Urinary bladder (tissue), 4 donors: ENCODE measurements around the gene KRT27. TPM values are rescaled to one million over a fixed set of nuclear protein-coding genes. Genes with fewer than 3 reads are reported as not detected.
A peak's percentile ranks its signal among the peaks of the same experiment; 100 is the strongest.

Experiments
- DNase-seq: peaks from one replicate; pipeline ENCODE4 v3.0.0-alpha.2; 2015; ENCODE audit errors: extremely low spot score
- H3K27ac ChIP-seq: one replicate; pipeline ENCODE4 v1.5.1; 2013; ENCODE audit warnings: low read depth, mild to moderate bottlenecking, moderate library complexity
- H3K36me3 ChIP-seq: one replicate; pipeline ENCODE4 v1.6.1; 2013; ENCODE audit warnings: mild to moderate bottlenecking, moderate library complexity; ENCODE audit not compliant: insufficient read depth
- H3K4me1 ChIP-seq: one replicate; pipeline ENCODE4 v1.6.1; 2013; ENCODE audit warnings: mild to moderate bottlenecking, moderate library complexity; ENCODE audit not compliant: insufficient read depth
- H3K4me3 ChIP-seq: one replicate; pipeline ENCODE4 v1.5.1; 2013; ENCODE audit warnings: low read depth, low read length
- whole genome bisulfite sequencing: extraction: QIAGEN DNeasy Blood & Tissue Kit; methylation state at CpG from one replicate; pipeline ENCODE4 v1.1.7; 2013; 5-methylcytosine and 5-hydroxymethylcytosine counted together
- polyA plus RNA-seq: library from polyadenylated mRNA; stranded (reverse); fragments of 200-250 nt; gene quantifications from one replicate; pipeline ENCODE4 v1.2.3, GENCODE V29; 2013
- total RNA-seq: library from RNA; depleted of rRNA; stranded (reverse); fragments of >200 nt; gene quantifications from one replicate; pipeline ENCODE4 v1.2.3, GENCODE V29; 2014
- donor health status: healthy with polysubstance abuse.
- donor health status: healthy.

The KRT27 gene
- total and polyA plus RNA-seq, 2 donors, result not detected

GRCh38 chr17:40795019-40795667 is 12.8 kb upstream of the KRT27 start:
- no peak overlapping the region for H3K27ac ChIP-seq
- H3K4me3 ChIP-seq, result no peak overlapping the region
- no peak for DNase-seq
- no peaks in the 10 kb centered on the region for H3K36me3 ChIP-seq
- H3K4me1 ChIP-seq, result no peaks in the 10 kb centered on the region
- WGBS, result 75% methylated on average over 10 of the region's 10 CpGs

- 87% methylated on average over 2 of the region's 2 CpGs for WGBS
These were observed 12.1 kb upstream of the KRT27 start for GRCh38 chr17:40794466-40794865.

GRCh38 chr17:40793832-40794231 is 11.5 kb upstream of the KRT27 start:
- no peak overlapping the region for H3K4me3 ChIP-seq
- H3K36me3 ChIP-seq, result no peaks in the 10 kb centered on the region
- no peak overlapping the region for H3K27ac ChIP-seq
- WGBS, result 46% methylated on average over 10 of the region's 10 CpGs
- H3K4me1 ChIP-seq, result no peaks in the 10 kb centered on the region
- DNase-seq, result no peak

More at GRCh38 chr17:40794466-40794865, 12.1 kb upstream of the KRT27 start:
- DNase-seq, result no peak
- H3K4me3 ChIP-seq, result no peak overlapping the region
- no peaks in the 10 kb centered on the region for H3K36me3 ChIP-seq
- H3K4me1 ChIP-seq, result no peaks in the 10 kb centered on the region
- H3K27ac ChIP-seq, result no peak overlapping the region

- 22% methylated on average over 6 of the region's 6 CpGs for WGBS
- Histone ChIP-seq H3K4me3 (no peak overlapping the region), H3K36me3 (no peaks in the 10 kb centered on the region), H3K27ac (no peak overlapping the region), H3K4me1 (no peaks in the 10 kb centered on the region)
- no peak for DNase-seq
These were observed 9.6 kb upstream of the KRT27 start for GRCh38 chr17:40791787-40792436.

- WGBS, result 65% methylated on average over 1 of the region's 1 CpG
- Histone ChIP-seq H3K4me1 (no peaks in the 10 kb centered on the region), H3K4me3 (no peak overlapping the region), H3K36me3 (no peaks in the 10 kb centered on the region), H3K27ac (no peak overlapping the region)
- no peak for DNase-seq
These were observed 8.8 kb upstream of the KRT27 start for GRCh38 chr17:40791111-40791510.

- H3K36me3 ChIP-seq, result no peaks in the 10 kb centered on the region
- H3K4me3 ChIP-seq, result peak overlapping the region; percentile 2
- 29% methylated on average over 37 of the region's 37 CpGs for WGBS
- DNase-seq, result no peak
- no peaks in the 10 kb centered on the region for H3K4me1 ChIP-seq
- H3K27ac ChIP-seq, result no peak overlapping the region
These were observed 3.0 kb downstream of the KRT27 start for GRCh38 chr17:40779181-40779909.

- Histone ChIP-seq H3K4me1 (no peaks in the 10 kb centered on the region), H3K4me3 (no peak overlapping the region), H3K36me3 (no peaks in the 10 kb centered on the region), H3K27ac (no peak overlapping the region)
- WGBS, result 70% methylated on average over 5 of the region's 5 CpGs
- no peak for DNase-seq
These were observed 3.9 kb downstream of the KRT27 start for GRCh38 chr17:40778461-40778860.

- Histone ChIP-seq H3K36me3 (no peaks in the 10 kb centered on the region), H3K4me1 (no peaks in the 10 kb centered on the region), H3K27ac (no peak overlapping the region), H3K4me3 (no peak overlapping the region)
- WGBS, result 84% methylated on average over 3 of the region's 3 CpGs
- DNase-seq, result no peak
These were observed 4.4 kb downstream of the KRT27 start for GRCh38 chr17:40777971-40778370.

GRCh38 chr17:40777459-40777858 is 4.9 kb downstream of the KRT27 start:
- no peaks in the 10 kb centered on the region for H3K36me3 ChIP-seq
- no peaks in the 10 kb centered on the region for H3K4me1 ChIP-seq
- no peak overlapping the region for H3K27ac ChIP-seq
- DNase-seq, result no peak
- WGBS, result 58% methylated on average over 7 of the region's 7 CpGs
- no peak overlapping the region for H3K4me3 ChIP-seq

GRCh38 chr17:40775945-40776344 is 6.4 kb downstream of the KRT27 start:
- DNase-seq, result no peak
- WGBS, result 49% methylated on average over 4 of the region's 4 CpGs
- no peaks in the 10 kb centered on the region for H3K4me1 ChIP-seq
- H3K4me3 ChIP-seq, result no peak overlapping the region
- H3K36me3 ChIP-seq, result no peaks in the 10 kb centered on the region
- H3K27ac ChIP-seq, result no peak overlapping the region

GRCh38 chr17:40772101-40772500 is 10.2 kb downstream of the KRT27 start, which contains the start of gene KRT26:
KRT26 (minus strand) TSS chr17:40772201; CDS start chr17:40772113, 88 bp downstream.
- Histone ChIP-seq H3K4me3 (no peak within 1 kb of the TSS), H3K27ac (no peak within 1 kb of the TSS), H3K4me1 (no peaks in the 10 kb centered on the region), H3K36me3 (no peaks in the 10 kb centered on the region)
- DNase-seq, result no peak
- 89% methylated on average over 3 of the region's 3 CpGs for WGBS

GRCh38 chr17:40765657-40766056 is 16.7 kb downstream of the KRT27 start:
- Histone ChIP-seq H3K4me1 (no peaks in the 10 kb centered on the region), H3K27ac (no peak overlapping the region), H3K4me3 (no peak overlapping the region), H3K36me3 (peaks cover 1% of the 10 kb centered on the region)
- DNase-seq, result no peak
- 74% methylated on average over 2 of the region's 2 CpGs for WGBS

- no peak for DNase-seq
- Histone ChIP-seq H3K27ac (no peak overlapping the region), H3K36me3 (peaks cover 1% of the 10 kb centered on the region), H3K4me1 (no peaks in the 10 kb centered on the region), H3K4me3 (no peak overlapping the region)
- 81% methylated on average over 1 of the region's 1 CpG for WGBS
These were observed 18.6 kb downstream of the KRT27 start for GRCh38 chr17:40763752-40764151.
